Adrenal gland (tissue), 5 donors: ENCODE measurements around the gene ATP2B3.

ENCODE experiments used
- POLR2A ChIP-seq, 2 donors: fragments of 450-650 bp; IDR thresholded peaks; one replicate each; pipeline ENCODE4 v1.6.1; 2017; ENCODE audit warnings: antibody characterized with exemption in 2 of 2, mild to moderate bottlenecking in 2 of 2, moderate library complexity in 1 of 2
- TF ChIP-seq, protein P1 (sequence below), 6 experiments: fragments of 450-650 bp in 4 of 6; fragments of 200-600 bp in 2 of 6; sonication (generic) in 1 of 6; IDR thresholded peaks; 1 replicate in 5 of 6; 2 replicates in 1 of 6; pipeline versions ENCODE4 v1.5.1 to v1.8.0; 2016 to 2021; ENCODE audit warnings: antibody characterized with exemption in 6 of 6, mild to moderate bottlenecking in 2 of 6, moderate library complexity in 1 of 6
- donor health status: DM: no; HTN: no; CAD: no.

DNA sequence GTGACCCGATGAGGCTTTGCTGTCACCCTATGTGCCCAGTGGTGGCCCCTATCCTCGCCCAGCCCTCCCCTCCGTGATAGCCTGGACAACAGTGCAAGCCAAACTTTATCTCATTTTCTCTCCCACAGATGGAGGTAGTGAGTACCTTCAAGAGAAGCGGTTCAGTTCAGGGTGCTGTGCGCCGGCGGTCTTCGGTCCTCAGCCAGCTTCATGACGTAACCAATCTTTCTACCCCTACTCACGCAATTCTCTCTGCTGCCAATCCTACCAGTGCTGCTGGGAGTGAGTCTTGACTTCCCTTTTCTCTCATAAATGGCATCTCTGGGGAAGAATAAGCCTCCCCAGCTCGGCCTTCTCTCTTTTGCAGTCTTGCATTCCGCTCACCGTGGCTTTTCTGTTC, 52.0 kb downstream of the ATP2B3 start:
- TF ChIP-seq, protein P1, sequence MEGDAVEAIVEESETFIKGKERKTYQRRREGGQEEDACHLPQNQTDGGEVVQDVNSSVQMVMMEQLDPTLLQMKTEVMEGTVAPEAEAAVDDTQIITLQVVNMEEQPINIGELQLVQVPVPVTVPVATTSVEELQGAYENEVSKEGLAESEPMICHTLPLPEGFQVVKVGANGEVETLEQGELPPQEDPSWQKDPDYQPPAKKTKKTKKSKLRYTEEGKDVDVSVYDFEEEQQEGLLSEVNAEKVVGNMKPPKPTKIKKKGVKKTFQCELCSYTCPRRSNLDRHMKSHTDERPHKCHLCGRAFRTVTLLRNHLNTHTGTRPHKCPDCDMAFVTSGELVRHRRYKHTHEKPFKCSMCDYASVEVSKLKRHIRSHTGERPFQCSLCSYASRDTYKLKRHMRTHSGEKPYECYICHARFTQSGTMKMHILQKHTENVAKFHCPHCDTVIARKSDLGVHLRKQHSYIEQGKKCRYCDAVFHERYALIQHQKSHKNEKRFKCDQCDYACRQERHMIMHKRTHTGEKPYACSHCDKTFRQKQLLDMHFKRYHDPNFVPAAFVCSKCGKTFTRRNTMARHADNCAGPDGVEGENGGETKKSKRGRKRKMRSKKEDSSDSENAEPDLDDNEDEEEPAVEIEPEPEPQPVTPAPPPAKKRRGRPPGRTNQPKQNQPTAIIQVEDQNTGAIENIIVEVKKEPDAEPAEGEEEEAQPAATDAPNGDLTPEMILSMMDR (IDR thresholded peaks at IDR 0.05): no peak
- no peak for TF ChIP-seq POLR2A (IDR thresholded peaks at IDR 0.05)
